Stimulated activated CD8-positive, alpha-beta memory T cell treated with anti-CD3 and anti-CD28 coated beads, Interleukin-15, amount 100 ng/mL, for 1 hour (primary cell): Measurements from ENCODE around the gene CA14.
A peak's percentile ranks its signal among the peaks of the same experiment; 100 is the strongest.
"Not testable (repeated sequence)": the region's sequence is repeated elsewhere in the genome, so short reads cannot be mapped to it uniquely, and the experiment has no call there.

ENCODE experiments used
- DNase-seq: peaks from one replicate; pipeline ENCODE4 v3.0.0-alpha.2; 2020; ENCODE audit warnings: low read depth

CA14 gene

GRCh38 chr1:150281221-150281757, 23.7 kb downstream of the CA14 start:
- peak; percentile 24 for DNase-seq

DNA sequence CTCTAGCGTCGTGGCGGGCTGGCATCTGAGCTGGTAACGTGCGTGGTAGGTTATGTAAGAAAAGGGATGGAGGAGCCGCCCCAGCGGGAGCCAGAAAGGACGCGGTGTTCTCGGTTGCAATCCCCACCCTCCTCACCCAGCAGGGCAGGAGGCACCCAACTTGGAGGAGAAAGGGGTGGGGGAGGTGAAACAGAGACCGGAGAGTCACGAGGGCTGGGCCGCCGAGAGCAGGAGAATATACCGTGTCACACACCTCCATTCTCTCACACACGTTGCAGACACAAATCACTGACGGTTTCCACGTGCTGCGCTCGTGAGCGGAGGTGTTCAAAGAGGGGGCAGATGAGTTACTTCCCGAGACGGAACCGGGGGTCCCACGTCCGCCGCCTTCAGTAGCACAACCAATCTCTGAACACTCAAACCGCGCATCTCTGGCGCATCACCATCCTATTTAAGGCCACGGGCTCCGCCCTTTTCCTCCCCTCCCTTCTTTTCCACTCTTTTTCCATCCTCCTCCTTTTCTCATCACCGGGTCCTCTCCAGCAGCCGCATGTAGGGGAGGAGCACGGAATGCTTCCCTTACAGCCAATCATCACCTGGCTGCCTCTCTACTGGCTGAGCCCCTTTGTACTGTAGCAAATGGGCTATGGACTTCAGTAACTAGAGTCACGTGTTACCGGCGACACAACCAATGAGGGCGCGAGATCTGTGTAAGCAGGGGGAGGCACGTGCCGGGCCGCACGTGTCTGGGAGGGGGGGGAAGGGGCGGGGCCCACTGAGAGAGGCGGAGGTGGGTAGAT, 24.4 kb downstream of the CA14 start, which contains the start of gene CIART:
Gene CIART, plus strand, starts transcription at position 797 of the 800 bp plus-strand sequence. CDS start 714 bp downstream, outside the sequence.
- DNase-seq: peak; percentile 52

GRCh38 chr1:150282558-150282958, 25.0 kb downstream of the CA14 start:
- no peak for DNase-seq

DNA sequence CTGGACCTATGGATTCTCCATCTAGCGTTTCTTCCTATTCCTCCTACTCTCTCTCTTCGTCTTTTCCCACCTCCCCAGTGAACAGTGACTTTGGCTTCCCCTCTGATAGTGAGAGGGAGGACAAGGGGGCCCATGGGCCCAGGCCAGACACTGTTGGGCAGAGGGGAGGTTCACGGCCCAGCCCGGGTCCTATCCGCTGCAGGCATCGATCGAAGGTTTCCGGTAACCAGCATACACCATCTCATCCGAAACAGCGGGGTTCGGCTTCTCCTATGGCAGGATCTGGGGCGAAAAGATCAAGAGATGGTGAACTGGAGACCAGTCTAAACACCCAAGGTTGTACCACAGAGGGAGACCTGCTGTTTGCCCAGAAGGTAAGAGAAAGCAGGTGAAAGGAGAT, 25.7 kb downstream of the CA14 start:
- no peak for DNase-seq

GRCh38 chr1:150288382-150288781, 30.8 kb downstream of the CA14 start:
- no peak for DNase-seq

GRCh38 chr1:150288822-150289221, 31.2 kb downstream of the CA14 start:
- no peak for DNase-seq

DNA sequence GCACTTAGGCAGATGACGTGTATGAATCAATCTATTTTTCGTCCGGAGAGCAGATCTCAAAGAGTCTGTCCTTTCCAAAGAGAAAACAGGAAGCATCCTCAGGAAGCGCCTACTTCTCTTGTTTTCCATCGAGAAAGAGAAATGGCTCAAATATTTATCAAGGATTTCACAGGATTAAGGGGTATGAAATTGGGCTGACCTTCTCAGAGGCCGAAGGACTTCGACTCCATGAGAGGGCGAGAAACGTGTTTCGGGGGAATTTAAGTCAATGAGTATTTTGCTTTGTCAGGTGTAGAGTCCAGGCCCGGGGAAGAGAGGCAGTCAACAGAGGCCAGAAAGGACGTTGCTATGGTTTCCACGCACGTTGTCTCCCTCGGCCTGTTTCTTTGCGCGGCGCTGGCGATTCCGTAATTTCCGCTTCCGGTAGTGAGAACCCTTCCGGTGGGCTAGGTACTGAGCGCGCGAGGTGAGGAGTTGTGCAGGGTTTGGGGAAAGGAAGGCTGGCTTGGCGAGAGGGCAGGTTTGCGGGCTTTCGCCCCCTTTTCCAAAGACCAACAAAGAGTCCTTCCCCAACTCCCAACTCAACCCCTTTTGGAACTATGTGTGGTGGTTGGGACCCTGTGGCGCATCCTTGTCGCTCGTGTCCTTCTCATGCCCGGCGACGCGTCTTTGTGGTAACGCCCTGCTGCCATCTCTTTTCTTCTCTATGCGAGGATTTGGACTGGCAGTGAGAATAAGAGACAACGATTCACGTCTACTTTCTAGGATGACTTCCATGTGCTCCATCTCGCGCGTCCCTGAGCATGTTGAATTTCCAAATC, 36.1 kb downstream of the CA14 start, which contains the start of gene MRPS21:
Gene MRPS21, plus strand, starts transcription at position 429 of the 821 bp plus-strand sequence. CDS start 506 bp downstream, outside the sequence.
- peak; percentile 68 for DNase-seq

GRCh38 chr1:150295476-150295875, 37.9 kb downstream of the CA14 start:
- no peak for DNase-seq

DNA sequence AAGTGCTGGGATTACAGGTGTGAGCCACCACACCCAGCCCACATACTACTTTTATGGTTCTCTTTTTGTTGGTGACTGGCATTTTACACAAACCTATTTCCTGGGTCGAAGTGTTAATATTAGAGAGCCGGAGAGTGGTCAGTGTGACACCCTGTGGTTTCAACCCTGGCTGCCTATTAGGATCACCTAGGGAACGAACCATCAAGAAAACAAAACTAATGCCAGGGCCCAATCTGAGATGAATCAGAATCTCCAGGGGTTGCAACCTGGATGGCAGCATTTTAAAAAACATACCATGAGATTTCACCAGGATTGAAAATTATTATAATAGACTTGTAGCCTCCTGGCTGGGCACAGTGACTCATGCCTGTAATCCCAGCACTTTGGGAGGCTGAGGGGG, 42.1 kb downstream of the CA14 start:
- no peak for DNase-seq

GRCh38 chr1:150302338-150302737, 44.8 kb downstream of the CA14 start:
- DNase-seq: no peak

DNA sequence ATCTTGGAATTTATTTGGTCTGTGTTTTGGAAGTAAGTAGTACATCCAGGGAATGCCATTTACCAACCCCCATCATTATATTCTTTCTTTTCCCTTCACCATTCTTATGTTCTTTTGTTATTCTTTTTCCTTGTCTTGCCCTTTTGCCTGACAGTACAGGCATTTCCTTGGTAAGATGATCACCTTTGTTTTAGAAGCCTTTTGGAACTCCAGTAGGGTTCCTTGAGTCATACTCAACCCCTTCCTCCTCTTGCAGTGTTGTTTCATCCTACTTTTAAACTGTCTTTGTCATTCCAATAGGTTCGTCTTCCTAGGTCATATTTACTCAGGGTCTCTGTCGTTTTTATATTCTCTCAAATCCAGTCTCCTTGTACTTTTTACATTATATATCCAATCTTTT, 45.3 kb downstream of the CA14 start:
- no peak for DNase-seq

- DNase-seq: not testable (repeated sequence)
Observed at GRCh38 chr1:150308585-150308984, 51.0 kb downstream of the CA14 start.

DNA sequence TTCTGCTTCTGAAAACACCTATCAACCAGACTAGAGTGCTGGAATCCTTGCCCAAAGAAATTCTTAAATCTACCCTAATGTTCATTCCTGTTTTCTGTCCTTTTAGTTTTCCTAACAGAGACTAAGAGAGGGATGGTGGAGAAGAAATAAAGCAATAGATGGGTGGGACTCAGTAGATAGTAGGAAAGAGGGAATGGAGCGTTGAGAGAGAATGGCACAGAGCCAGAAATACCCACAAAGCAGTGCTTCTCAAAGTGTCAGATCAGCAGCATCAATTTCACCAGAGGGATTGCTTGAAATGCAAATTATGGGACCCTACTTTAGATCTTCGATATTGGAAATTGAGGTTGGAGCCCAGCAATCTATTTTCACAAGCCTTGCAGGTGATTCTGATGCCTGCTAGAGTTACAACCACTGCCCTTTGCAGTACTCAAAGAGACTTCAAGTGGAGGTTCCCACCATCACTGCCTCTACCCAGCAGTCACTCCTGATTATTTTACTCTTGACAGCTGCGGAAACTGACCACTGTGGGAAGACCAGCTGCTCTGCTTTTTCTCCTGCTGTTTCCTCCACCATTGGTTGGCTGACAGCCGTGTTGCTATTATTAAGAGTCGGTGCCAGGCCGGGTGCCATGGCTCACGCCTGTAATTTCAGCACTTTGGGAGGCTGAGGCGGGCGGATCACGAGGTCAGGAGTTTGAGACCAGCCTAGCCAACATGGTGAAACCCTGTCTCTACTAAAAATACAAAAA, 52.4 kb downstream of the CA14 start:
- no peak for DNase-seq

DNA sequence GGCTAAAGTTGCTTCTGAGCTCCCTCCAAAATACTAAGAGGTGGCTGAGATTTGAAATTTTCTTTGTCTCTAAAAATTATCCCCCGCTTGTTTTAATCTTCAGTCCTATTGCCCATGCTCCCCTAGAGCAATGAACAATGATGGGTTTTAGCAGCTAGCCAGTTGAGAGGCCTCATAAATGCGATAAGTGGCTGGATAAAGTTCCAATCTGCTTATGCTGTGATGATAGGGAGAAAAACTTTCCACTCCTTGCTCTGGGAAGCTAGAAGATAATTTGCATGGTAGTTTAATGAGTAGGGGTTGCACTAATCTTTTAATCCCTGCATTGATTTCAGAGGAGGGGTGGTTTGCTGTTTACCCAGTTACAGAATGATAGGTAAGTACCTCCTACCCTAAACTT, 54.2 kb downstream of the CA14 start:
- no peak for DNase-seq
